NCI-H2227 (cell line): ENCODE measurements around the gene HTR1D.
"Not testable (repeated sequence)": the region's sequence is repeated elsewhere in the genome, so short reads cannot be mapped to it uniquely, and the experiment has no call there.

Experiments
- DNase-seq: peaks from one replicate; lab custom pipeline; 2025; ENCODE audit not compliant: unreplicated experiment; lab: John Stamatoyannopoulos, UW

Gene HTR1D

DNA sequence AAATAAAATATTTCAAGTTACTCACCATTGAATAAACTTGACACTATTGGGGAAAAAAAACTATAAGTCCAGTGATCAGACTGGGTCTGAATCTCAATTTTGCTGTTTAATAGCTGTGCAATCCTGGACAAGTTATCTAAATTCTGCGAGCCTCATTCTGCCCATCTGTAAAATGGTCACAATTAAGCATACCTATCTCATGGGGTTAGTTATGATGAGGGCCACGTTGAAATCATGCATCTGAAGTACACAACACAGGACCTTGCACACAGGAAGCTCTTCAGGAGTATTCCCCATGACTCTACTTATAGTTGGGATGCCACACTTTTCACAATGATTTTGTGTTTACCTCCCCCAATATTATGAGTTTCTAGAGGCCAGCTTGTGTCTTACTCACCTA, 3.8 kb upstream of the HTR1D start:
- DNase-seq = no peak

DNA sequence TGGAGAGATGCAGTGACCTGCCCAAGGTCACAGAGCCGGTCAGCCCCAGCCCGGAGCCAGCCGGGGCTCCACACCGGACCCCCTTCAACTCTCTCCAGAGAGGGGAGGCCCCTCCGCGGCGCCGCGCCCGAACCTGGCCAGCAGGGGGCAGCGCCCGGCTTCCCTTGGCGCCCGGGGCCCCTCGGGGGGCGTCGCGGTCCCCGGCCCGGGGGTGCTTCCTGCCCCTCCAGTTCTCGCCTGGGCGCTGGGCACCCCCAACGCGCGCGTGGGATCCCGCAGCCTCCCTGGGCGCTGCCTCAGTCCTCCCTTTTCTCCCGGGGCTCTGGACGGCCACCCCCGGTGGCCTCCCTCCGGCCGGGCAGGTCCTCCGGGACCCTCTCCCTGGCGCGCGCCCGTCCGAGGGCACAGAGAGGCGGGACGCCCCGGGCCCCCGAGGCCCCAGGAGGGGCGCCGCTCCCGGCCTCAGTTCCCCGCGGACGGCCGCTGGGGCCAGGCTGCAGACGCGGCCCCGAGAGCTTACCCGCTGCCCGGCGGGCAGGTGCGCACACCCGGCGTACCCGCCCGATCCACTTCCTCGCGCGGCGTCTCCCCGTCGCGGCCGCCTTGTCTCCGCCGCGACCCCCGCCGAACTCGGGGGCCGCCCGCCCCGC, 406 bp downstream of the HTR1D start:
- peak; percentile 67 for DNase-seq

DNA sequence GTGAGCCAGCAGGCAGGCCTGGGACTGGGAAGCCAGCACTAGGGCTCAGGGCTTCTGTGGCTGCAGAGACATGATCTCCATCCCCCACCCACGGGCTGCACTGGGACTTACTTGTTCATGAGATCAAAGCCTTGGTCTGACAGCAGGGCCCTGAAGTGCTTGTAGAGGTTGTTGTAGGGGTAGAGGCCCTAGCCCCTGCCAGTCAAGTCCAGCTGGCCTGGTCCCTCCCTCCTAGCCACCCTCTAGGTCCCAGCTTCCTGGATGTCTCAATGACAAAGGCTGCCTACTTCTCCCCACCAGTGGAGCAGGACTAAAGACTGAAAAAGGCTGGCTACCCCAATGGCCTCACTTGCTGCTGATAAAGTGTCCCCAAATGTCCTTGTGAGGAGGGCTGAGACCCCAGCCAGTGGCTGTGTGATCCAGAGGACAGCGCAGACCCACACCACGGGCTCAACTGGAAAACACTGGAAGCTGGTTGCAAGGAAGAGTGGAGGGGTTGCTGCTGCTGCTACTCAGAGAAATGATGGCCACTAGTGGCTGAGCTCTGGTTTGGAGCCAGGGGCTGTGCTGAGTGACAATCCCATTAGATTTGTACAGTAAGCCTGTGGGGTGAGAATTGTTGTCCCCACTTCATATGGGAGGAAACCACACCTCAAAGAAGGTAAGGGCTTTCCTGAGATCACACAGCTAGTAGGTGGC, 1.4 kb downstream of the HTR1D start:
- no peak for DNase-seq

GRCh38 chr1:23215291-23215690, 2.0 kb downstream of the HTR1D start:
- DNase-seq = no peak

DNA sequence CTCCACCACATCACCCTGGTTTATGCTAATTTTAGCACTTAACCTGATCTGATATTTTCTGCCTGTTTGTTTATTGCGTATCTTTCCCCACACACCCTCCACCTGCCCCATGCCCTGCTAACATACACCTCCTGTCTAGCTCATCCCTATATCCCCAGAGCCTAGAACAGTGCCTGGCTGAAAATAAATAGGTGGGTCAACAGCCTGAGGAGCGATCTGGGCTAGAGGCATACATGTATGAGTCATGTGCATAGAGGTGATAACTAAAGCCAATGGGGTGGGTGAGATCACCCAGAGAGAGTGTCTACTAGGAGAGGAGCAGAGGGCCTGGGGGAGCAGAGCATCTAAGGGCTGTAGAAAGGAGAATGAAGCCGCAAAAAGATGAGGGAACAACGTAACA, 2.7 kb downstream of the HTR1D start:
- DNase-seq = no peak

DNA sequence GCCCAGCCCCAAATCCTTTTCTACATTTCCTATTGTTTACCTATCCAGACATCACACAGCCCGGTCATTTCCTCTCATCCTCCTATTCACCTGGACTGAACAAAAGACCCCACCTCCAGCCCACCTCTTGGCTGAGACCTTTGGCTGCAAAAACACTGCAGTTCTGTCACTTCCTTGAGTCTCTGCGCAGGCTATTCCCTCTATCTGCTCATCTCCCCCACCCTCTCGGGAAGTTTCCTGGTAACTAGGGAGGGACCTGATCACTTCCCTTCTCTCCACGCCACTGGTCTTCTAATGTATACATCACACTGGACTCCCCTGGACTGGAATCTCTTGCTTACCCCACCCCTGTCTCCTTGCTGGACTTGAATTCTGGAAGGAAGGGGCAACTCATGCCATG, 5.3 kb downstream of the HTR1D start:
- DNase-seq = no peak

DNA sequence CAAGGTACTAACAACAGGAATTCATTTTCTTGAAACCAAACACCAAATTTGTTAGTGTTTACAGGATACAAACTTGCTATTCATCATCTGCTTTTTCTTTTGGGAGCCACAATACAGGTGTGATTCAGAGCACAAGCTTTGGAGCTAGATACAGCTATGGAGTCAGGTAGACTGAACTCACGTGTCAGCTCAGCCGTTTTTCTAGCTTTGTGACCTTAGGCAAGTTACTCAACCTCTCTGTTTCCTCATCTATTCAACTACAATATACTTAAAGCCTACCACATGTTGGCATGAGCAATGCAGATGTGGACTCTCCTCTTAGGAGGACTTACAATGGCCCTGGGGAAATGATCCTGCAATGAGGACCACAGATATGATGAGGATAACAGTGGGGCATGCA, 6.3 kb downstream of the HTR1D start:
- DNase-seq = no peak

GRCh38 chr1:23210351-23210785, 6.9 kb downstream of the HTR1D start:
- DNase-seq = no peak

- no peak for DNase-seq
Measured at GRCh38 chr1:23209770-23210169, 7.5 kb downstream of the HTR1D start.

DNA sequence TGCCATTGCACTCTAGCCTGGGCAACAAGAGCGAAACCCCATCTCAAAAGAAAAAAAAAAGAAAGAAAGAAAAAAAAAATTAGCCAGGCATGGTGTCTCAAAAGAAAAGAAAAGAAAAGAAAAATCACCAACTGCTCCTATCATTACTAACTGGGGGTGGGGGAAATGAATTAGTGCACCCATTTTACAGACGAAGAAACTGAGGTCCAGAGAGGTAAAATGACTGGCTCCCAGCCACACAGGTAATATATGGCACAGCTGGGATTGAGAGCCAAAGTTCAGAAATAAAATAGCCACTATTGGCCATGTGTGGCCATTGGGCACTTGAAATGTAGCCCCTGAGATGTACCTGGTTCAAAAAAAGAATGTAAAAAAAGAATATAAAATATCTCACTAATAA, 8.8 kb downstream of the HTR1D start:
- DNase-seq = no peak

DNA sequence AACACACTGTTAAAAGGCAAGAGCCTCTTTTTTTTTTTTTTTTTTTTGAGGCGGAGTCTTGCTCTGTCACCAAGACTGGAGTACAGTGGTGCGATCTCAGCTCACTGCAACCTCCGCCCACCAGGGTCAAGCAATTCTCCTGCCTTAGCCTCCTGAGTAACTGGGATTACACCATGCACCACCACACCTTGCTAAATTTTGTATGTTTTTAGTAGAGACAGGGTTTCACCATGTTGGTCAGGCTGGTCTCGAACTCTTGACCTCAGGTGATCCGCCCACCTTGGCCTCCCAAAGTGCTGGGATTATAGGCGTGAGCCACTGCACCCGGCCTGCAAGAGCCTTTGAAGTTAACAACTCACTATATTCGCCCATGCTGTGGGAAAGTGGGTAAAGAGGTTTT, 9.6 kb downstream of the HTR1D start:
- not testable (repeated sequence) for DNase-seq

DNA sequence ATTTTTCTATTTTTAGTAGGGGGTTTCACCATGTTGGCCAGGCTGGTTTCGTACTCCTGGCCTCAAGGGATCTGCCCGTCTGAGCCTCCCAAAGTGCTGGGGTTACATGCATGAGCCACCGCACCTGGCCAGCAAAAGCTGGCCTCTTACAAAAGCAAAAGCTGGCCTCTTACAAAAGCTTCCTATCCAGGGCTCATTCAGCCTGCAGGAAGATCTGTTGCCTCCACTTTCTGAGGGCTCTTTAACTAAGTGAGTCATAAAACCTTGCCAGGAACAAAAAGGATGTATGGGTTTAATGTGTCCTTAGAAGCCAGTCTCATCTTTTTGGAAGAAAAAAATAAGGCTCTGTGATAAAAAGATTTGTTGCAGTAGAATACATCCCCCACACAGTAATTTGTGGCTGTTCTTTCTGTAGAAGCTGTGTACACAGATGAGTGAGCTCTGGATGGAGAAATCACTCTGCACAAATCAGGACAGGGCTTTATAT, 15.0 kb downstream of the HTR1D start:
- DNase-seq = no peak

DNA sequence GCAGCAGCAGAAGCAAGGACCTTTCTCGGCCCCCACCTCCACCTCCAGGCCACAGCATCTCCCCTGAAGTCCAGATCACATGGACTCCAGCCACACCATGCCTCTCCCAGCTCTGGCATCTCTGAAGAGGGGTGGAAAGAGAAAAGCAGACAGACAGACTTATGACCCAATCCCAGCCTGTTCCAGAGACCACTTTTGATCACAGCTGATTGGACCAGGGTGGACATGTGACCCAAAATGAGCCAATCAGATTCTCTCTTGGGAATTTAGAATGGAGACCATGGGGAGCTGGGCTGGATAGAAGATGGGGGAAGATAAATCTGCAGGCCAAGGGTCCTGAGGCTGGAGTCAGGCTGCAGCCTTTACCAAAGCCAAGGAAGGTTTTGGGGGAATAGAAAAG, 16.4 kb downstream of the HTR1D start:
- no peak for DNase-seq

DNA sequence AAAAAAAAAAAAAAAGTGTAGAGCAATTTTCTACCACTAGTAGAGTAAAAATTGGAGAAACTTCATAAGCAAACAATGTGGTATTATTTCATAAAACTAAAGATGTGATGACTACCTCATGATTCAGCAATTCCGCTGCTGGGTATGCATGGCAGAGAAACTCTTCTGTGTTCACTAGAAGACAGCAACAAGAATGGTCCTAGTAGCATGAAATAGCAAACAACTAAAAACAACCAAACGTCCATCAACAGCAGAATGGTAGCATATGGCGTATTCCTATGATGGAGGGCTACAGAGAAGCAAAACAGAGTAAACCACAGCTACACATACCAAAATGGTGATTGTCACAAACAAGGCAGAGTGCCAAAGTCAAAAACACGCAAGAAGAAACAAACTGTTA, 18.9 kb downstream of the HTR1D start:
- DNase-seq = no peak

DNA sequence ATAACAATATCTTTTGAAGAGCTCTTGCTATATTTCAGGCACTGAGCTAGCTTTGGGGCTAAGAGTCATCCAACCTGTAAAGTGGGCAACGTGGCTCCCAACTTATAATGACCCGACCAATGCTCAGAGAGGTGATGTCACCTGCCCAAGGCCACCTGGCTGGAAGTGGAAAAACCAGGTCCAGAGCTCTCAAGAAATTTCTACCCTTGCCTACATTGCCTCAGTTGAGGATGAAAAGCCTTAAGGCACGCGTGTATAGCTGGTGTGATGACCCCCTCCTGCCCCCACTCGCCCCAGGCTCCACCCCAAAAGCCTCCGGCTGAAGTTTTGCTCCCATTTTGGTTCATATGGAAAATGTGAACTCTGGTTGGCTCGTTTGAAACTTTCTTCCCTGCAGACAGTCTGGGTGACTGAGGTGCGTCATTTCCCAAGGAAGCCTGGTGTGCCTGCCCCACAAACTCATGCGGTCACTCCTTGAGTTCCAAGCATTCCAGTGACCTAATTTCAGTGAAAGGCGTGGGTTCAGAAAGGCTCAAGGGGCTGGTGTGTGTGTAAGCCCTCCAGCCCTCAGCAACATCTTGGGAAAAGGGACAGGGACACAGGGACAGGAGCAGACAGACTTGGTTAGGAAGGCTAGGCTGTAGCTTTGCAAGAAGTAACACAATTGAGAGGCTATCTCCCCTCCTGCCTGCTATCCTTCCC, 20.5 kb downstream of the HTR1D start:
- no peak for DNase-seq

- no peak for DNase-seq
Measured at GRCh38 chr1:23194119-23194984, 22.9 kb downstream of the HTR1D start.

DNA sequence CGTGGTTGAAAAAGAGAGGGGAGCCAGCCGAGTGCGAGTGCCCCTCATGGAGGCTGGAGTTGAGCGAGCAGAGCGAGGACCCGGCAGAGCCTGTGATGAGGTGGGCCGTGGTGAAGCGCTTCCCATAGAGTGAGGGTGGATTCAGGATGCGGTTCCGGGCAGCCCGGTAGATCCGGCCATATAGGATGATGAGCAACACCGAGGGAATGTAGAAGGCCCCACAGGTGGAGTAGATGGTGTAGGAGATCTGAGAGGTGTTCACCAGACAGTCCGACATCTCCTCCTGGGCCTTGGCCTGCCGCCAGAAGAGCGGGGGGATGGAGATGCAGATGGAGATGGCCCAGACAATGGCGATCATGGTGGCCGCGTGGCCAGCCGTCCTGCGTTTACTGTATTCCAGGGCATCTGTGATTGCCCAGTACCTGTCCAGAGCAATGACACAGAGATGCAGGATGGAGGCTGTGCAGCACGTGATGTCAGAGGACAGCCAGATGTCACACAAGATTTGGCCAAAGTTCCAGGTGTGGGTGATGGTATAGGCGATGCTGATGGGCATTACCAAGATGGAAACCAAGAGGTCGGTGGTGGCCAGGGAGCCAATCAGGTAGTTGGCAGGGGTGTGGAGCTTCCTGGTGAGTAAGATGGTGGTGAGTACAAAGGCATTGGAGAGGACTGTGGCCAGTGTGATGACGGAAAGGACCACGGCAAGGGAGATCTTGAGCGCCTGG, 23.7 kb downstream of the HTR1D start:
- no peak for DNase-seq

DNA sequence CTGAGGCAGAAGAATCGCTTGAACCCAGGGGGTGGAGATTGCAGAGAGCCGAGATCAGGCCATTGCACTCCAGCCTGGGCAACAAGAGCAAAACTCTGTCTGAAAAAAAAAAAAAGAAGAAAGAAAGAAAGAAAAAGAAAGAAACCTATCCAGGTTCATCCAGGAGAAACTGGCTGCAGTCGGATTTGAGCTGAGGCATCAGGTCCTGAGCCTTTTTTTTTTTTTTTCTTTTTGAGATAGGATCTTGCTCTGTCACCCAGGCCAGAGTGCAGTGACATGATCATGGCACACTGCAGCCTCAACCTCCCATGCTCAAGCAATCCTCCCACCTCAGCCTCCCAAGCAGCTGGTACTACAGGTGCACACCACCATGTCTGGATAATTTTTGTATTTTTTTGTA, 26.1 kb downstream of the HTR1D start:
- no peak for DNase-seq

GRCh38 chr1:23188936-23189452, 28.3 kb downstream of the HTR1D start:
- DNase-seq = not testable (repeated sequence)

DNA sequence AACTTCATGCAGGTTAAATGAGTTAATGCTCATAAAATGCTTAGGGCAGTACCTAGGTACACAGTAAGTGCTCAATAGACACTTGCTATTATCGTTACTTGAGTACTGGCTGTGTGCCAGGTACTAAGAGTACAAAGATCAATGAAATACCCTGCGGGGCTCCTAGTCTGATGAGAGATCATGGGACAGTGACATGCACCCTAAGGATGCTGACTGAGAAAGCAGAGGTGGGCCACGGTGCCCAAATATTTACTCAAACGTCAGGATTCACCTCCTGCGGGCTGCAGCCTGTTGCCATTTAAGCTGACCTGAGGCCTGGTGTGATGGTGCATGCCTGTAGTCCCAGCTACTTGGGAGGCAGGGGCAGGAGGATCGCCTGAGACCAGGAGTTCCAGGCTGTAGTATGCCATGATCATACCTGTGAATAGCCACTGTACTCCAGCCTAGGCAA, 28.8 kb downstream of the HTR1D start:
- DNase-seq = no peak
